Fibroblast of lung (primary cell): Measurements from ENCODE around the gene PACRG.

Experiments used
- CTCF ChIP-seq, 2 donors: IDR thresholded peaks in 1 of 2; conservative IDR thresholded peaks in 1 of 2; 1 replicate in 1 of 2; 2 replicates in 1 of 2; pipeline ENCODE4 v1.5.1; 2011 to 2012; ENCODE audit warnings: low read length in 2 of 2, control low read depth in 1 of 2, inconsistent platforms in 1 of 2, low read depth in 1 of 2, mild to moderate bottlenecking in 1 of 2
- EZH2 ChIP-seq: IDR thresholded peaks from 2 replicates; pipeline ENCODE4 v1.5.1; 2012; ENCODE audit warnings: low read length, control low read depth, mild to moderate bottlenecking; ENCODE audit errors: missing control alignments

- no peak for TF ChIP-seq CTCF (conservative IDR thresholded peaks at IDR 0.05 in 1 of 2, IDR thresholded peaks at IDR 0.05 in 1 of 2; ENCODE audit: low read depth in 1 of 2, low read length in 2 of 2)
- no peak for TF ChIP-seq EZH2
These were observed 23.0 kb downstream of the PACRG start for GRCh38 chr6:162750776-162751175.
